OCI-LY7 (cell line): ENCODE results near the gene MROH7. TPM values are rescaled to one million over a fixed set of nuclear protein-coding genes. Genes with fewer than 3 reads are reported as not detected.

Source experiments
- BruUV-seq: library from RNA; stranded (reverse); fragments of 400-500 nt; replicated peaks from 2 replicates; lab custom pipeline; 2021; lab: Mats Ljungman, UMichigan
- CTCF ChIA-PET: fragments of 300-600 bp; sonication (Branson Sonifier 250); formaldehyde crosslinking; loops from one replicate; lab custom pipeline; 2022; ENCODE audit warnings: antibody characterized with exemption; ENCODE audit not compliant: unreplicated experiment; lab: Charles Lee
- POLR2A ChIA-PET: fragments of 300-600 bp; sonication (Branson Sonifier 250); formaldehyde crosslinking; loops from one replicate; lab custom pipeline; 2022; ENCODE audit warnings: antibody characterized with exemption; lab: Charles Lee
- DNase-seq: peaks from one replicate; pipeline ENCODE4 v3.0.0-alpha.2; 2015; ENCODE audit warnings: low spot score
- H2AFZ ChIP-seq: fragments of 200-600 bp; sonication (generic), shearing (Covaris generic); 2 replicates; pipeline ENCODE4 v1.6.1; 2014; ENCODE audit warnings: mild to moderate bottlenecking, antibody characterized with exemption, low read length, moderate library complexity
- H3K27ac ChIP-seq: fragments of 200-600 bp; sonication (generic); 2 replicates; pipeline ENCODE4 v1.5.1; 2014; ENCODE audit warnings: mixed run types, low read depth, mild to moderate bottlenecking, moderate library complexity, low read length, inconsistent platforms; ENCODE audit not compliant: poor library complexity, severe bottlenecking
- H3K36me3 ChIP-seq: fragments of 200-600 bp; sonication (generic); 2 replicates; pipeline ENCODE4 v1.6.1; 2014; ENCODE audit warnings: mild to moderate bottlenecking, antibody characterized with exemption, low read length, moderate library complexity, mixed read lengths; ENCODE audit not compliant: insufficient read depth
- H3K4me1 ChIP-seq: fragments of 200-600 bp; sonication (generic); 2 replicates; pipeline ENCODE4 v1.5.1; 2014; ENCODE audit warnings: mild to moderate bottlenecking, low read length; ENCODE audit not compliant: insufficient read depth, poor library complexity, severe bottlenecking
- H3K4me2 ChIP-seq: fragments of 200-600 bp; sonication (generic); 2 replicates; pipeline ENCODE4 v1.6.1; 2014; ENCODE audit warnings: mild to moderate bottlenecking, low read length
- H3K4me3 ChIP-seq: fragments of 200-600 bp; sonication (generic); 2 replicates; pipeline ENCODE4 v1.5.1; 2014; ENCODE audit warnings: mild to moderate bottlenecking, low read depth, low read length; ENCODE audit not compliant: poor library complexity, severe bottlenecking
- H3K79me2 ChIP-seq: fragments of 200-600 bp; sonication (generic); 2 replicates; pipeline ENCODE4 v1.6.1; 2016; ENCODE audit warnings: low read depth, mild to moderate bottlenecking, low read length, moderate library complexity, mixed read lengths; ENCODE audit not compliant: insufficient read depth
- H3K9me2 ChIP-seq: fragments of 200-600 bp; sonication (generic); 2 replicates; pipeline ENCODE4 v1.6.1; 2016; ENCODE audit warnings: mild to moderate bottlenecking, low read length, mixed read lengths; ENCODE audit not compliant: insufficient read depth
- H3K9me3 ChIP-seq: fragments of 200-600 bp; sonication (generic); 2 replicates; pipeline ENCODE4 v1.6.1; 2014; ENCODE audit warnings: mild to moderate bottlenecking, mixed run types, low read length, mixed read lengths
- H4K20me1 ChIP-seq: fragments of 200-600 bp; sonication (generic); 2 replicates; pipeline ENCODE4 v1.6.1; 2014; ENCODE audit warnings: mild to moderate bottlenecking, antibody characterized with exemption, low read length, moderate library complexity, mixed read lengths; ENCODE audit not compliant: insufficient read depth
- EZH2phosphoT487 ChIP-seq: fragments of 200-600 bp; sonication (generic); IDR thresholded peaks from 2 replicates; pipeline ENCODE4 v1.6.1; 2018; ENCODE audit warnings: low read depth, borderline replicate concordance, mild to moderate bottlenecking, mixed run types, antibody characterized with exemption, low read length, moderate library complexity, mixed read lengths
- intact Hi-C: fragments of 100-400 bp; cut with micrococcal nuclease; formaldehyde crosslinking; loops from one replicate; pipeline ENCODE4 v1.10.0; 2022; ENCODE audit not compliant: unreplicated experiment
- total RNA-seq, 2 experiments: library from RNA; depleted of rRNA in 1 of 2; stranded (reverse); fragments of >200 nt in 1 of 2; shearing (Covaris generic) in 1 of 2; gene quantifications; 2 replicates each; pipeline ENCODE4 v1.2.3, GENCODE V29; 2014 to 2022
- TF ChIP-seq, protein P1 (sequence below): fragments of 200-600 bp; sonication (generic); conservative IDR thresholded peaks from 2 replicates; pipeline ENCODE4 v1.5.1; 2014; ENCODE audit warnings: mild to moderate bottlenecking, antibody characterized with exemption, low read length, moderate library complexity, mixed read lengths

Gene MROH7
- total RNA-seq, 2 experiments from 2014 or later, result not detected

DNA sequence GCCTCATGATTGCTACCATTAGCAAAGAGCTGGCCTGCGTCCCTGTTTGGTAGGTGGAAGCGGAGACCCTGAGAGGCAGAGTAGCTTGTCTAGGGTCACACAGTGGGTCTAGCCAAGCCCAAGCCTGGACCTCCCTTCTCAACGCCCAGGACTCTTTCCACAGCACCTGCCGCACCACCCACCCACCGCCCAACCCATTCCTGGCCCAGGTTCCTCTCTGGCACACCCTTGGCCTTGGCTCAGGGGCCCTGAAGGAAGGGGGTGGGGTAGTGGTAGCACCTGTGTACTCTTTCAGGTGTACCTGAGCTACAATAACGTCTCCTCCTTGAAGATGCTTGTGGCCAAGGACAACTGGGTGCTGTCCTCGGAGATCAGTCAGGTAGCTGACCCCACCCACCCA, 37.5 kb upstream of the MROH7 start:
- no peak overlapping the region for H3K4me3 ChIP-seq
- ChIA-PET POLR2A (no interaction called here), CTCF (no interaction called here)
- H3K79me2 ChIP-seq, result no peaks in the 10 kb centered on the region
- no peak overlapping the region for H2AFZ ChIP-seq
- BruUV-seq, result no TSS peak
- intact Hi-C loops, result no loop called here
- no peak for DNase-seq
- H3K9me2 ChIP-seq, result no peaks in the 10 kb centered on the region
- no peak overlapping the region for H3K4me2 ChIP-seq
- TF ChIP-seq, protein P1, sequence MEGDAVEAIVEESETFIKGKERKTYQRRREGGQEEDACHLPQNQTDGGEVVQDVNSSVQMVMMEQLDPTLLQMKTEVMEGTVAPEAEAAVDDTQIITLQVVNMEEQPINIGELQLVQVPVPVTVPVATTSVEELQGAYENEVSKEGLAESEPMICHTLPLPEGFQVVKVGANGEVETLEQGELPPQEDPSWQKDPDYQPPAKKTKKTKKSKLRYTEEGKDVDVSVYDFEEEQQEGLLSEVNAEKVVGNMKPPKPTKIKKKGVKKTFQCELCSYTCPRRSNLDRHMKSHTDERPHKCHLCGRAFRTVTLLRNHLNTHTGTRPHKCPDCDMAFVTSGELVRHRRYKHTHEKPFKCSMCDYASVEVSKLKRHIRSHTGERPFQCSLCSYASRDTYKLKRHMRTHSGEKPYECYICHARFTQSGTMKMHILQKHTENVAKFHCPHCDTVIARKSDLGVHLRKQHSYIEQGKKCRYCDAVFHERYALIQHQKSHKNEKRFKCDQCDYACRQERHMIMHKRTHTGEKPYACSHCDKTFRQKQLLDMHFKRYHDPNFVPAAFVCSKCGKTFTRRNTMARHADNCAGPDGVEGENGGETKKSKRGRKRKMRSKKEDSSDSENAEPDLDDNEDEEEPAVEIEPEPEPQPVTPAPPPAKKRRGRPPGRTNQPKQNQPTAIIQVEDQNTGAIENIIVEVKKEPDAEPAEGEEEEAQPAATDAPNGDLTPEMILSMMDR, result no peak
- no peak for TF ChIP-seq EZH2phosphoT487
- H3K4me1 ChIP-seq, result peaks cover 10% of the 10 kb centered on the region
- no peaks in the 10 kb centered on the region for H3K9me3 ChIP-seq
- H3K36me3 ChIP-seq, result no peaks in the 10 kb centered on the region
- no peaks in the 10 kb centered on the region for H4K20me1 ChIP-seq
- H3K27ac ChIP-seq, result no peak overlapping the region

DNA sequence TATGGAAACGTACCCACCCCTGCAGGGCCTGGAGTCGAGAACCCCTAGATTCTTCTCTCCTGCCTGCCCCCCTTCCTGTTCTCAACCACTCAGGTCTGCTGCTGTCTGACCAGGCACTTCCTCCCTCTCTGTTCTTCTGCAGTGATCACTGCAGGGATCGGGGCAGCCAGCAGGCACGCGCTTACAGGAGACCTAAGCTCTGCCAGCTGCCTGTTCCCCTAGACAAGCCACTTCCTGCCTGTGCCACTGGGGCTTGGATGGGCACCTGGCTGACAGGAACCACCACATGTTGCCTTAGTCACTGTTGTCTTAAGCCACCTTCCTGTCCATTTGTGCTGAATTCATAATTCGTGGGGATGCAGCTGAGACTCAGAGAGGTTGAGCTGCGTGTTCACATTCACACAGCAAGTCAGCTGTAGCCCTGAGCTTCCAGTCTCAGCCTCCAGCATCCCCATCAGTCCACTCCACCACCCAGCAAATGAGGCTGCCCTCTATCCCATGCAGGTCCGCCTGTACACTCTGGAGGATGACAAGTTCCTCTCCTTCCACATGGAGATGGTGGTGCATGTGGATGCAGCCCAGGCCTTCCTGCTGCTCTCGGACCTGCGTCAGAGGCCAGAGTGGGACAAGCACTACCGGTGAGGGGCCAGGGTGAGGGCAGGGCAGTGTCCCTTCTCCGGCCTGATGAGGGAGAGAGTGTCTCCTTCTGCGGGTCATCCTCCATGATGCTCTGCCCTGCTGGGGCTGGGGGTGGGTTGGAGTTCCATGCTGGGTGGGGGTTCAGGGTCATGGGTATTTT, 36.8 kb upstream of the MROH7 start:
- H3K9me3 ChIP-seq, result no peaks in the 10 kb centered on the region
- H3K4me1 ChIP-seq, result peaks cover 10% of the 10 kb centered on the region
- intact Hi-C loops, result no loop called here
- H3K27ac ChIP-seq, result no peak overlapping the region
- H3K79me2 ChIP-seq, result no peaks in the 10 kb centered on the region
- BruUV-seq, result no TSS peak
- CTCF ChIA-PET, result interaction anchor here (0.6 kb wide), 1 partner anchor 12 kb away, joined by 3 read pairs; no protein-coding TSS in a partner anchor
- peak; percentile 62 for DNase-seq
- peak overlapping the region; percentile 38 for H3K4me2 ChIP-seq
- H3K9me2 ChIP-seq, result no peaks in the 10 kb centered on the region
- H4K20me1 ChIP-seq, result no peaks in the 10 kb centered on the region
- H3K36me3 ChIP-seq, result no peaks in the 10 kb centered on the region
- no peak overlapping the region for H3K4me3 ChIP-seq
- POLR2A ChIA-PET, result no interaction called here
- peak overlapping the region; percentile 11; the same call in 1 of the 2 replicates for H2AFZ ChIP-seq
- TF ChIP-seq EZH2phosphoT487, result no peak
- TF ChIP-seq, protein P1, result no peak
